B cell (primary cell): ENCODE results near the gene CASP8AP2. TPM values are rescaled to one million over a fixed set of nuclear protein-coding genes. Genes with fewer than 3 reads are reported as not detected.
"Not testable (repeated sequence)": the region's sequence is repeated elsewhere in the genome, so short reads cannot be mapped to it uniquely, and the experiment has no call there.

Experiments used
- ATAC-seq: fragments of 200-7000 bp; cut with Tn5 transposase; one replicate; pipeline ENCODE4 v1.10.0; 2021; ENCODE audit warnings: low read depth, mild to moderate bottlenecking, moderate number of reproducible peaks, moderate library complexity
- CTCF ChIA-PET: fragments of 350-600 bp; sonication (Branson Sonifier 250); formaldehyde crosslinking; loops from one replicate; lab custom pipeline; 2021; ENCODE audit warnings: antibody characterized with exemption, inconsistent platforms; lab: Charles Lee
- POLR2A ChIA-PET: fragments of 350-600 bp; sonication (Branson Sonifier 250); formaldehyde crosslinking; loops from one replicate; lab custom pipeline; 2021; ENCODE audit warnings: antibody characterized with exemption; lab: Charles Lee
- DNase-seq: peaks from one replicate; pipeline ENCODE4 v3.0.0; 2013
- H2AFZ ChIP-seq: 2 replicates; pipeline ENCODE4 v1.6.1; 2012; ENCODE audit warnings: mild to moderate bottlenecking, low read depth, low read length; ENCODE audit not compliant: insufficient read depth, poor library complexity, severe bottlenecking
- H3K27ac ChIP-seq, 2 donors: 1 replicate in 1 of 2; 2 replicates in 1 of 2; pipeline ENCODE4 v1.5.1; 2012 to 2013; ENCODE audit warnings: low read length in 2 of 2, mild to moderate bottlenecking in 2 of 2, moderate library complexity in 1 of 2
- H3K27me3 ChIP-seq, 4 experiments: fragments of 200-600 bp in 1 of 4; sonication (generic) in 1 of 4; replicated peaks in 1 of 4; 1 replicate in 2 of 4; 2 replicates in 2 of 4; pipeline versions ENCODE4 v1.6.1 to v1.7.0; 2013 to 2016; ENCODE audit warnings: low read length in 3 of 4, mild to moderate bottlenecking in 2 of 4, mixed read lengths in 1 of 4, moderate library complexity in 1 of 4; ENCODE audit not compliant: insufficient read depth in 4 of 4, control insufficient read depth in 3 of 4; ENCODE audit errors: control extremely low read depth in 1 of 4
- H3K36me3 ChIP-seq, 2 experiments: replicated peaks in 1 of 2; 1 replicate in 1 of 2; 2 replicates in 1 of 2; pipeline versions ENCODE4 v1.6.1 to v1.7.1; 2013; ENCODE audit warnings: low read length in 1 of 2; ENCODE audit not compliant: insufficient read depth in 2 of 2, control insufficient read depth in 1 of 2; ENCODE audit errors: control extremely low read depth in 1 of 2, extremely low read depth in 1 of 2
- H3K4me1 ChIP-seq, 2 donors: fragments of 200-600 bp in 1 of 2; sonication (generic) in 1 of 2; 1 replicate in 1 of 2; 2 replicates in 1 of 2; pipeline versions ENCODE4 v1.5.1 to v1.6.1; 2013 to 2017; ENCODE audit warnings: low read length in 2 of 2; ENCODE audit not compliant: control insufficient read depth in 2 of 2, insufficient read depth in 2 of 2
- H3K4me2 ChIP-seq: replicated peaks from 2 replicates; pipeline ENCODE3; 2012; ENCODE audit warnings: mild to moderate bottlenecking, low read depth, low read length; ENCODE audit not compliant: poor library complexity, severe bottlenecking
- H3K4me3 ChIP-seq, 5 experiments: fragments of 200-600 bp in 1 of 5; sonication (generic) in 1 of 5; 1 replicate in 3 of 5; 2 replicates in 2 of 5; pipeline versions ENCODE4 v1.5.1 to v1.7.0; 2011 to 2016; ENCODE audit warnings: low read length in 4 of 5, mild to moderate bottlenecking in 4 of 5, low read depth in 2 of 5, control low read depth in 1 of 5, moderate library complexity in 1 of 5; ENCODE audit not compliant: insufficient read depth in 1 of 5; ENCODE audit errors: control extremely low read depth in 1 of 5, extremely low read depth in 1 of 5
- H3K79me2 ChIP-seq: fragments of 200-600 bp; sonication (generic); one replicate; pipeline ENCODE4 v1.6.0; 2016; ENCODE audit warnings: low read length; ENCODE audit not compliant: control insufficient read depth, insufficient read depth
- H3K9ac ChIP-seq: fragments of 200-600 bp; sonication (generic); 2 replicates; pipeline ENCODE4 v1.6.1; 2017; ENCODE audit warnings: mild to moderate bottlenecking, low read length, moderate library complexity
- H3K9me3 ChIP-seq, 3 donors: one replicate each; pipeline versions ENCODE4 v1.6.1 to v1.7.1; 2013; ENCODE audit warnings: low read length in 2 of 3; ENCODE audit not compliant: control insufficient read depth in 2 of 3, insufficient read depth in 1 of 3; ENCODE audit errors: control extremely low read depth in 1 of 3
- H4K20me1 ChIP-seq: 2 replicates; pipeline ENCODE4 v1.6.0; 2012; ENCODE audit warnings: mild to moderate bottlenecking, low read length; ENCODE audit not compliant: insufficient read depth, control insufficient read depth, poor library complexity, severe bottlenecking
- H3K27ac Mint-ChIP-seq: one replicate; pipeline ENCODE4 v1.8.0; 2021; ENCODE audit warnings: mixed read lengths
- H3K27me3 Mint-ChIP-seq: one replicate; pipeline ENCODE4 v1.8.0; 2021; ENCODE audit warnings: mixed read lengths
- H3K4me1 Mint-ChIP-seq: one replicate; pipeline ENCODE4 v1.8.0; 2021; ENCODE audit warnings: mixed read lengths
- H3K4me3 Mint-ChIP-seq: one replicate; pipeline ENCODE4 v1.8.0; 2021; ENCODE audit warnings: mixed read lengths
- H3K9me3 Mint-ChIP-seq: one replicate; pipeline ENCODE4 v1.8.0; 2022; ENCODE audit warnings: mixed read lengths; ENCODE audit not compliant: insufficient read depth
- CTCF ChIP-seq: fragments of 200-600 bp; IDR thresholded peaks from one replicate; pipeline ENCODE4 v1.8.0; 2022; ENCODE audit warnings: antibody characterized with exemption, mild to moderate bottlenecking
- EZH2 ChIP-seq: IDR thresholded peaks from 2 replicates; pipeline ENCODE4 v1.6.1; 2012; ENCODE audit warnings: borderline replicate concordance, low read depth, mild to moderate bottlenecking, moderate library complexity, low read length; ENCODE audit not compliant: insufficient read depth, poor library complexity, severe bottlenecking
- WGBS: methylation state at CpG from one replicate; pipeline ENCODE4 v1.1.5; 2013; ENCODE audit warnings: missing lambda C conversion rate; ENCODE audit not compliant: insufficient coverage; 5-methylcytosine and 5-hydroxymethylcytosine counted together
- intact Hi-C: fragments of 100-400 bp; cut with micrococcal nuclease; formaldehyde crosslinking; loops from one replicate; pipeline ENCODE4 v1.10.0; 2022
- polyA plus RNA-seq: library from polyadenylated mRNA; depleted of rRNA; stranded (reverse); fragments of >200 nt; gene quantifications from 2 replicates; pipeline ENCODE4 v1.2.3, GENCODE V29; 2012
- total RNA-seq, 2 donors: library from RNA; stranded (reverse); fragments of 120-200 nt in 1 of 2; gene quantifications; 1 replicate in 1 of 2; 2 replicates in 1 of 2; pipeline versions ENCODE4 v1.2.3 to v1.2.4, GENCODE V29; 2013 to 2022

The CASP8AP2 gene
- total and polyA plus RNA-seq, 2 donors (not counting 1 experiment from before 2014, with no cell fraction given): 5.9 to 30.6 TPM

- H3K9me3 ChIP-seq: peaks cover 0 to 10% (median 0%) of the 10 kb centered on the region in 3 donors
- no peak overlapping the region for H3K27ac ChIP-seq
- Mint-ChIP-seq H3K4me3 (no peak overlapping the region), H3K4me1 (no peaks in the 10 kb centered on the region), H3K9me3 (peaks cover 5% of the 10 kb centered on the region), H3K27ac (no peak overlapping the region), H3K27me3 (no peaks in the 10 kb centered on the region)
- ATAC-seq (no peak), DNase-seq (no peak)
- intact Hi-C loops: no loop called here
- no peaks in the 10 kb centered on the region for H3K27me3 ChIP-seq
- H3K4me3 ChIP-seq: no peak overlapping the region
- no peak overlapping the region for H3K9ac ChIP-seq
- no peaks in the 10 kb centered on the region for H4K20me1 ChIP-seq
- H3K79me2 ChIP-seq: no peaks in the 10 kb centered on the region
- H3K36me3 ChIP-seq: peaks cover 11 to 68% of the 10 kb centered on the region in 2 experiments
- WGBS: no CpG with 5 or more reads among the region's 6 CpGs
- no peaks in the 10 kb centered on the region for H3K4me1 ChIP-seq
- CTCF ChIA-PET: no interaction called here
- POLR2A ChIA-PET: no interaction called here
- H2AFZ ChIP-seq: no peak overlapping the region
- TF ChIP-seq EZH2 (no peak), CTCF (no peak)
- no peak overlapping the region for H3K4me2 ChIP-seq
These were observed 48.3 kb upstream of the CASP8AP2 start for GRCh38 chr6:89781070-89782034.

DNA sequence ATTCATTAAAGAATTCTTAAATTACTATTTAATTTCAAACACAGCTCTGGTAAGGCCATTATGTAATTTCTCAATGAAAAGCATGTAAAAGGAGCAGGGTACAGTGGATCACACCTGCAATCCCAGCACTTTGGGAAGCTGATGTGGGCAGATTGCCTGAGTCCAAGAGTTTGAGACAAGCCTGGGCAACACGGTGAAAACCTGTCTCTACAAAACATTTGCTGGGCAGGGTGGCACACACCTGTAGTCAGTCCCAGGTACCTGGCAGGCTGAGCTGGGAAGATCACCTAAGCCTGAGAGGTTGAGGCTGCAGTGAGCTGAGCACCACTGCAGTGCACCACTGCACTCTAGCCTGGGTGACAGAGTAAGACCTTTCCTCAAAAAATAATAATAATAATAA, 47.5 kb upstream of the CASP8AP2 start:
- Histone ChIP-seq H3K4me3 (no peak overlapping the region), H3K27ac (no peak overlapping the region), H2AFZ (no peak overlapping the region), H3K79me2 (no peaks in the 10 kb centered on the region), H3K9ac (no peak overlapping the region), H4K20me1 (no peaks in the 10 kb centered on the region), H3K9me3 (peaks cover 0 to 10% (median 0%) of the 10 kb centered on the region in 3 donors), H3K36me3 (peaks cover 11 to 73% of the 10 kb centered on the region in 2 experiments), H3K27me3 (no peaks in the 10 kb centered on the region), H3K4me2 (no peak overlapping the region), H3K4me1 (no peaks in the 10 kb centered on the region)
- Mint-ChIP-seq H3K27me3 (no peaks in the 10 kb centered on the region), H3K27ac (no peak overlapping the region), H3K4me1 (no peaks in the 10 kb centered on the region), H3K9me3 (peaks cover 5% of the 10 kb centered on the region), H3K4me3 (no peak overlapping the region)
- intact Hi-C loops: no loop called here
- no peak for TF ChIP-seq EZH2
- no peak for TF ChIP-seq CTCF
- 100% methylated on average over 1 of the region's 1 CpG for WGBS
- ChIA-PET POLR2A (no interaction called here), CTCF (no interaction called here)
- ATAC-seq: no peak
- DNase-seq: no peak

- H3K4me2 ChIP-seq, H3K9me3 Mint-ChIP-seq, H3K27me3 Mint-ChIP-seq, H3K27me3 ChIP-seq, H3K9ac ChIP-seq, H3K4me3 Mint-ChIP-seq, H3K9me3 ChIP-seq, CTCF ChIA-PET, H3K4me1 Mint-ChIP-seq, H3K4me3 ChIP-seq, ATAC-seq, H3K27ac Mint-ChIP-seq, DNase-seq, H3K79me2 ChIP-seq, H3K4me1 ChIP-seq, H3K27ac ChIP-seq, intact Hi-C loops, H4K20me1 ChIP-seq, H2AFZ ChIP-seq: not testable (repeated sequence)
- POLR2A ChIA-PET: interaction anchor here (0.7 kb wide), 1 partner anchor 485 kb away, joined by 3 read pairs; no protein-coding TSS in a partner anchor
- 93% methylated on average over 3 of the region's 7 CpGs for WGBS
- H3K36me3 ChIP-seq: peaks cover 15 to 77% of the 10 kb centered on the region in 2 experiments
These were observed 46.4 kb upstream of the CASP8AP2 start for GRCh38 chr6:89783293-89783692.
